ENCODE results near the gene PUM2. TPM values are rescaled to one million over a fixed set of nuclear protein-coding genes. Genes with fewer than 3 reads are reported as not detected.

PUM2 gene
- total RNA-seq, 1 experiment from 2014 or later = 112 TPM

GRCh38 chr2:20288642-20289340 lies 61.9 kb downstream of the PUM2 start:
- no peaks in the 10 kb centered on the region for H3K4me1 ChIP-seq (ENCODE audit: insufficient read depth, low read length, poor library complexity, severe bottlenecking)
- no TSS peak for BruUV-seq (replicated peaks)
- no peaks in the 10 kb centered on the region for H3K27me3 ChIP-seq (replicated peaks; ENCODE audit: insufficient read depth, low read depth, low read length, poor library complexity)
- H3K36me3 ChIP-seq (ENCODE audit: insufficient read depth, low read length, poor library complexity, severe bottlenecking) = peaks cover 64% of the 10 kb centered on the region
- H3K9me3 ChIP-seq (ENCODE audit: low read depth, low read length, poor library complexity, severe bottlenecking) = no peaks in the 10 kb centered on the region
- intact Hi-C loops (cut with micrococcal nuclease; ENCODE audit: unreplicated experiment) = no loop called here
- ChIA-PET CTCF (interaction anchor here (0.6 kb wide), 1 partner anchor 1446 kb away, joined by 5 read pairs; no protein-coding TSS in a partner anchor), POLR2A (ENCODE audit: low non-redundant PET) (no interaction called here)
- no peak overlapping the region for H3K4me3 ChIP-seq (ENCODE audit: low read depth, low read length, poor library complexity, severe bottlenecking)
- TF ChIP-seq EZH2 (IDR thresholded peaks at IDR 0.05; ENCODE audit: borderline replicate concordance, low read depth, low read length, poor library complexity, severe bottlenecking) (no peak), CTCF (conservative IDR thresholded peaks at IDR 0.05; ENCODE audit: low read depth, low read length) (no peak)
- no peak overlapping the region for H3K27ac ChIP-seq (ENCODE audit: low read depth, low read length, poor library complexity, severe bottlenecking)
- no peak for DNase-seq (ENCODE audit: low spot score)

- Histone ChIP-seq H3K27ac (ENCODE audit: low read depth, low read length, poor library complexity, severe bottlenecking) (no peak overlapping the region), H3K36me3 (ENCODE audit: insufficient read depth, low read length, poor library complexity, severe bottlenecking) (peaks cover 73% of the 10 kb centered on the region), H3K27me3 (replicated peaks; ENCODE audit: insufficient read depth, low read depth, low read length, poor library complexity) (no peaks in the 10 kb centered on the region), H3K9me3 (ENCODE audit: low read depth, low read length, poor library complexity, severe bottlenecking) (no peaks in the 10 kb centered on the region), H3K4me3 (ENCODE audit: low read depth, low read length, poor library complexity, severe bottlenecking) (no peak overlapping the region), H3K4me1 (ENCODE audit: insufficient read depth, low read length, poor library complexity, severe bottlenecking) (peaks cover 4% of the 10 kb centered on the region)
- POLR2A ChIA-PET (ENCODE audit: low non-redundant PET) = no interaction called here
- DNase-seq (ENCODE audit: low spot score) = peak; percentile 24
- no TSS peak for BruUV-seq (replicated peaks)
- CTCF ChIA-PET = no interaction called here
- TF ChIP-seq EZH2 (IDR thresholded peaks at IDR 0.05; ENCODE audit: borderline replicate concordance, low read depth, low read length, poor library complexity, severe bottlenecking) = no peak
- no peak for TF ChIP-seq CTCF (conservative IDR thresholded peaks at IDR 0.05; ENCODE audit: low read depth, low read length)
- intact Hi-C loops (cut with micrococcal nuclease; ENCODE audit: unreplicated experiment) = no loop called here
Observed at GRCh38 chr2:20282916-20283592, 67.6 kb downstream of the PUM2 start.

- DNase-seq (ENCODE audit: low spot score) = no peak
- no peaks in the 10 kb centered on the region for H3K27me3 ChIP-seq (replicated peaks; ENCODE audit: insufficient read depth, low read depth, low read length, poor library complexity)
- TF ChIP-seq EZH2 (IDR thresholded peaks at IDR 0.05; ENCODE audit: borderline replicate concordance, low read depth, low read length, poor library complexity, severe bottlenecking) (no peak), CTCF (conservative IDR thresholded peaks at IDR 0.05; ENCODE audit: low read depth, low read length) (no peak)
- BruUV-seq (replicated peaks) = no TSS peak
- peaks cover 4% of the 10 kb centered on the region for H3K4me1 ChIP-seq (ENCODE audit: insufficient read depth, low read length, poor library complexity, severe bottlenecking)
- H3K4me3 ChIP-seq (ENCODE audit: low read depth, low read length, poor library complexity, severe bottlenecking) = no peak overlapping the region
- H3K9me3 ChIP-seq (ENCODE audit: low read depth, low read length, poor library complexity, severe bottlenecking) = no peaks in the 10 kb centered on the region
- ChIA-PET CTCF (no interaction called here), POLR2A (ENCODE audit: low non-redundant PET) (no interaction called here)
- no peak overlapping the region for H3K27ac ChIP-seq (ENCODE audit: low read depth, low read length, poor library complexity, severe bottlenecking)
- H3K36me3 ChIP-seq (ENCODE audit: insufficient read depth, low read length, poor library complexity, severe bottlenecking) = peaks cover 74% of the 10 kb centered on the region
- intact Hi-C loops (cut with micrococcal nuclease; ENCODE audit: unreplicated experiment) = no loop called here
Observed at GRCh38 chr2:20281876-20282275, 68.8 kb downstream of the PUM2 start.

Data from A673 (cell line).